ENCODE results near the gene DCTN3.

The DCTN3 gene

GRCh38 chr9:34588671-34589635, 31.3 kb downstream of the DCTN3 start:
- DNase-seq: no peak

- no peak for DNase-seq
Measured at GRCh38 chr9:34587271-34587670, 33.0 kb downstream of the DCTN3 start.

GRCh38 chr9:34585946-34586669, 34.2 kb downstream of the DCTN3 start:
- DNase-seq: no peak

- DNase-seq: no peak
Measured at GRCh38 chr9:34584970-34585369, 35.3 kb downstream of the DCTN3 start.

- no peak for DNase-seq
Measured at GRCh38 chr9:34582787-34583186, 37.5 kb downstream of the DCTN3 start.

GRCh38 chr9:34581318-34581717, 39.0 kb downstream of the DCTN3 start:
- DNase-seq: no peak

- no peak for DNase-seq
Measured at GRCh38 chr9:34580358-34580757, 39.9 kb downstream of the DCTN3 start.

GRCh38 chr9:34579808-34580163, 40.5 kb downstream of the DCTN3 start:
- DNase-seq: no peak

GRCh38 chr9:34579104-34579807, 41.0 kb downstream of the DCTN3 start:
- DNase-seq: no peak

- no peak for DNase-seq
Measured at GRCh38 chr9:34578241-34579103, 41.8 kb downstream of the DCTN3 start.

- no peak for DNase-seq
Measured at GRCh38 chr9:34577400-34578240, 42.7 kb downstream of the DCTN3 start.

GRCh38 chr9:34576597-34577399, 43.5 kb downstream of the DCTN3 start:
- DNase-seq: no peak

GRCh38 chr9:34575862-34576596, 44.3 kb downstream of the DCTN3 start:
- DNase-seq: no peak

- no peak for DNase-seq
Measured at GRCh38 chr9:34575241-34575640, 45.1 kb downstream of the DCTN3 start.

- no peak for DNase-seq
Measured at GRCh38 chr9:34574571-34574970, 45.7 kb downstream of the DCTN3 start.

- no peak for DNase-seq
Measured at GRCh38 chr9:34573599-34574325, 46.5 kb downstream of the DCTN3 start.

GRCh38 chr9:34572628-34573027, 47.7 kb downstream of the DCTN3 start:
- no peak for DNase-seq

GRCh38 chr9:34572092-34572491, 48.2 kb downstream of the DCTN3 start:
- DNase-seq: no peak

- no peak for DNase-seq
Measured at GRCh38 chr9:34571481-34571810, 48.8 kb downstream of the DCTN3 start.
